Stimulated activated CD4-positive, alpha-beta T cell treated with anti-CD3 and anti-CD28 coated beads, TNF-alpha, amount 100 ng/mL, for 48 hours (primary cell): ENCODE data around the gene PDLIM3.
"Not testable (repeated sequence)": the region's sequence is repeated elsewhere in the genome, so short reads cannot be mapped to it uniquely, and the experiment has no call there.

Experiments used
- DNase-seq, 3 donors: peaks; one replicate each; pipeline ENCODE4 v3.0.0-alpha.2; 2020; ENCODE audit warnings: low read depth in 3 of 3

Gene PDLIM3

DNA sequence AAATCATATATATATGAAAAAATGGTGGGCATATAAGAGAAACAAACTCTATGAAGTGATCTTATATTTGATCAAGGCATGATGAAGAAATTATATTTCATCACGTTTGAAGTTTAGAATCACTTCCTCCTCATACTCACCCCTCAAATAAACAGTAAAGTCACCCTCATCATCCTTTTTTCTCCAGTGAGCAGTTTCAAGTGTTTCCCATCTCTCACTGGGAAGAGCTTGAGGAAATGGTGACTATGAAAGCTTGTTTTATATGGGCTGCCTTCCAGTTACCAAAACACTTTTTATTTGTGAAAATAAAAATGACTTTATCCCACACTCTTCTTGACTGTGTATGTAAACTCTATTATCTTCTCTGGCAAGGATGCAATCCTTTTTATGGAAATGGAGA is 16.8 kb downstream of the PDLIM3 start:
- no peak for DNase-seq

DNA sequence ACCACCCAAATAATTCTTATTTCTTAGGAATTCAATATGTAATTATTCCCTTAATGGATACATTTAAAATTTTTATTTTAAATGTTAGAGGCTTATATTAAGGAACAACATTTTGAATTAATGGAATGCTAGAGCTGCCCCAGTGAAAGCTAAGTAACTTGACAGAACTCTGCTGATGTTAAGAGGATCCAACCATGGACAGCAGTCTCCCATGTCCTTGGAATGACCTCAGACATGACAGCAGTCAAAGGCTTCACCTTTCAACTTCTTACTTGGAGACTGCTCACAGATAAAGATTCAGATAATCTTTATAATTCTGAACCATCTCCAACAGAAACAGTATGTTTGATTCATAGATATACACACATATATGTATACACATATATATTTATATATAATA is 17.2 kb downstream of the PDLIM3 start:
- no peak for DNase-seq

DNA sequence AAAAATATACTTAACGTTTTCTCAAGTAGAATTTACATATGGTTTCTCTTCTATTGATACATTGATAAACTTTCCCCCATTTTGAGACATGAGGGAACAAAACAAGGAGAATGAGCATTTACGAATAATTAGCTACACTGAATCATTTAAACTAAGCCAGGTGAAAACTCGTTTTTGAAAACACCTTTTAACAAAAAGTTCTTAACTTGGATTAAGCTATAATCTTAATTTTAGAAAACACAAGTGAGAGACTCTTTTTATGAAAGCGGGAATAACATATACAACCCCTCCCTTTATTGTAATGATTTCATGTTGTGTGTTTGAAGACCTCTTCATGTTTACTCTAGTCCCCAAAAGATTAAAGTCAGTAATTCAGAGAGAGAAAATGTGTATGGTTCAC is 20.1 kb downstream of the PDLIM3 start:
- DNase-seq = no peak

DNA sequence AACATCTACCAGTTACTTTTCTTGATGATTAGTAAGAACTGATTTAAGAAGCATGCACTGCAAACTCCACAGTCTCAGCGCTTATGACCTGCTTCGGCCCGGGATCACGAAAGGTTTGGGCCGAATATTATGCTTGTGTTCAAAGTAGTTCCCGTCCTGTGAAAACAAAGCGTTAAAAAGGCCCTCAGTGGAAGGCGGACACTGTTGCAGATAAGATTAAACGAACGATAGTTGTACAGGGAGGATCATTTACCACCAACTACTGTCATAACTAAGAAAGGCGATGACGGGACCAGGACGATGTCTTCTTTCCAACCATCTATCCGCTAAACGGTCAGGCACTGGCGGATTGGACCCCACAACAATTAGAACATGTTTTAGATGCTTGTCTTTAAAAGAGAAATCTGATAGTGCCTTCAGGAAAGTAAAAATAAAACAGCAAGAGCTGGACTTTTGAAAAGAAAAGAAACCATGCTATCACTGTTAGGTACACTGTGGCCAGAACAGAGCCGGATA is 21.1 kb downstream of the PDLIM3 start:
- no peak for DNase-seq

DNA sequence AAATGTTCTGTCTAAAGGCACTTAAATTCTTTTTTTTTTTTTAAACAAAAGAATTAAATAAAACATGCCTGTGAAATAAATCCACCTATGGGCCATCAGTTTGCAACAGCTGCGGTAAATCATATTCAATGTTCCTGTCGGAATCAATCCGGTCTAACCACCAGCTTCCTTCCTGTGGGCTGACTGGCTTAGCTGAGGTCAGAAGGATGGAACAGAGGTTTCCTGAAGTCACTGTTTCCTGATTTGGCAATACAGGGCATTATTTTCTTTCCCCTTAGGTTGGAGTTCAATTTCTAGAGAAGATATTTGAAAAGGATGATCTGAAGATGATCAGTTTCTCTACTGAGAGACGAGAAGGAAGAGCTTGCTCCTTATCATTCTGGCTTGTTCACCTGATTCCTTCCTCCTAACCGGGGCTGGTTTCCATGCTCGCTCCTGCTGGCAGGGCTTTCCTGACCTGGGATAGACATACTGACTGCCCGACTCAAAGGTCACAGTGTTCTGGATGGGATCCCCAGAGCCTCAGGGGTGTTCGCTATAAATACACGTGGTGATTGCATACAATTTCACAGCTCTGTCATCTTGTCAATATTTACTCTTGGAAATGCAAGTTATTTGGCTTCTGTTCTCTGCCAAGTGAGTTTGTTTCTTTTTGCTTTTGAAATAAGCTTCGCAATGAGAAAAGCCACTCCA is 21.7 kb downstream of the PDLIM3 start:
- DNase-seq = no peak

DNA sequence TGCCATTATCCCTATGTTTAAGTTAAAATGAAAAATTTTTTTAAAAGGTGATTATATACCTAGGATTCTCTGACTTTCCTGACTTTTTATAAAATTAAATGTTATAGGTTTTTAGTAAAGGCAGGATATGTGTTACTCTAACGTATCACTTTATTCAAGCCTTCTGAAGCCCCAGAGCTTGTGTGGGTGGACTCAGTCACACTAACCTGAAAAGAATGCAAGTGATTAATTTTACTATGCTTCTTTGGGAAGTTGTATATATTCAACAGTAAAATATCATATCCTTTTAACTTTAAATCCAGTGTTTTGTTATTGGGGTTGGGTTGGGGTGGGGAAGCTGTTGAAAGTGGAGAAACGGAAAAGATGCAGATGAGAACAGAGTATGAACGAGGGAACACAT is 22.8 kb downstream of the PDLIM3 start:
- DNase-seq = no peak

DNA sequence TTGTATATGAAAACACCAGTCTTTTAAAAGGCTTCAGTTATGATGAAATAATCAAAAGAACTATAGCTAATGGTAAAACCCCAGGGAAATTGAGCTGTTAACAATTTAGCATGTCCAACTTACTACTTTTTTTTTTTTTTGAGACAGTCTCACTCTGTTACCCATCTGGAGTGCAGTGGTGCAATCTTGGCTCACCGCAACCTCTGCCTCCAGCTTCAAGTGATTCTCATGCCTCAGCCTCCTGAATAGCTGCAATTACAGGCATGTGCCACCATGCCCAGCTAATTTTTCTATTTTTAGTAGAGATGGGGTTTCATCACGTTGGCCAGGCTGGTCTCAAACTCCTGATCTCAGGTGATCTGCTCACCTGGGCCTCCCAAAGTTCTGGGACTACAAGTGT is 24.1 kb downstream of the PDLIM3 start:
- not testable (repeated sequence) for DNase-seq

DNA sequence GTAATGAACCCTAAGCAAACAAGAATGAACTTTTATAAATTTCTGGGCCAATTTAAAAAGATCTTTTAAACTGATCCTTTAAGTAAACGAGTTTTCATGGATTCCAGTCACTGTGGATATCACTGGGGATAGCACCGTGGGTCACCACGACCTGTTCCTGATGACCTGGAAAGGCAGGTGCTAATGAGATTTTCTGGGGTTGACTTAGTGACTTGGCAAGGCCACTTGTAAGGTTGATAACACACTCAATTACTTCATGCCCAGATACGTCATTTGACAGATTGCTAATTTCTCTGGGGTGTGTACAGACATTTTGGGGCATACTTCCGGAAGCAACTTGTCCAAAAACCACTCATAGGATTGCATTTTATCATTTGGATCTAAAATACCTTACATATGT is 24.5 kb downstream of the PDLIM3 start:
- no peak for DNase-seq

DNA sequence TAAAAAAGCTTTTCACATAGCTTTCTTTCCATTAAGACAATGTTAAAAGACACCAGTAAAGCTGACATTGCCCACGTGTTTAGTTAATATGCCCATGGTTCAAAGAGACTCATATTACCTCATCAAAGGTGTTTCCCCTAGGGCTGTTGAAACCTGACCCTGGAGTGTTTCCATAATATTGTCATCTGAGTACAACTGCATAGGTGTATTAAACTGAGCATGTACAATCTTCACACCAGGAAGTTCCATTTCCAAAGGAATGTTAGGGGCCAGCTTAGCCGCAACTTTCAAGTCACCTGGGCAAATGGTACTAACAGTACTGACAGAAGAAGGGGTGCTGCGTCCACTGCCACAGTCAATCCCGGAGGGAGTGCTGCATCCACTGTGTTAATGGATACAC is 27.1 kb downstream of the PDLIM3 start:
- no peak for DNase-seq

DNA sequence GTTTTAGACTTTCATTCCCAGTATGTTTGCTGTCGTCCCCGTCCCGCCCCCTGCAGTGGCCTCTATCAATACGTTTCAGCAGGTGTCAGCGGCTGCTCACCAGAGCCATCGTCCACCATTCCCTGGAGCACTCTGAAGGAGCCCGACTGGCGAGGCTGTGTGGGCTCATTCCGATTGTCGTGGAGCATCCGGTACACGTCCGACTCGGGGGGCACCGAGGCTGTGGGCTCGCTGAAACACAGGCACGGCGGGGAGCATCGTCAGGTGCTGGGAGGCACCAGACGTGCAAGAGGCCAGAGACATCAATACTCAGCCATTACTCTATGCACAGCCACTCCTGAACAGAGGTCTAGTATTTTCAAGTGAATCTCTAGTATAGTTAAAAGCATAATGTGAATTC is 28.9 kb downstream of the PDLIM3 start:
- no peak for DNase-seq

DNA sequence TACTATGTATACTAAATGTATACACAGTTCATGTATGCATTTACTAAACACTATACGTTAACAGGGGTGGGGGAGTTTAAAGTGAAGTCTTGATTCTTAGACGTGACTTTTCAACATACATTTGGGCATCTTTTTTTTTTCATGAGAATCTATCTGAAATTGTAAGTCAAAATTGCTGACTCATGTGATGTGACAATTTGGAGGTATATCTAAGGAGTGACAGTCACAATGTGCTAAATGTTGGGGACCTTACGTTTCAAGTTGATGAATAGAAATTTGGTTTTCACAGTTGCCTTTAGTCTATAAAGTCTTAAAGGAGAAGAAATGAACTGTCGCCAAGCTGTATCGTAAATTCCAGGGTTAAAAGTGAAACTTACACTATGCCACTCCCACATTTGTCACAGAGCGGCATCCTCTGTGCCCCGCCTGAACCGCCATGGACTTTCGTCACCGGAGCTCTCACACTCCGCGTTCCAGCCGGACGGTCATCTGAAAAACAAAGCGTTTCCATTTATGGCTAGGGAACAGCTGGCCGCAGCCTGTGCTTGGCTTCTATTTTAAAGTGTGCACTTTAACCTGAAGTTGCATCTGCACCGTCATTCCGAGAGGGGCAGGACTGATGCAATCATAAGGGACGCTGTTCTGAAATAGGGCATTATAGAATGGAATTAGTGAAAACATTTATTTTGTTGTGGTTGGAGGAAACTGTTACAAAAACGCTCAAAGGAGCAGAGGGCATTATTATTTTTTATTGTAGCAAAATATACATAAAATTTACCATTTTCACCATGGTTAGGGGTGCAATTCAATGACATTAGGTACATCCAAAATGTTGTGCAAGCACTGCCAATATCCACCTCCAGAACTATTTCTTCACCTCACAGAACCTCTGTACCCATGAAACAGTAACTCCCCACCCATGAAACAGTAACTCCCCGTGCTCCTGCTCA is 30.9 kb downstream of the PDLIM3 start:
- no peak for DNase-seq

DNA sequence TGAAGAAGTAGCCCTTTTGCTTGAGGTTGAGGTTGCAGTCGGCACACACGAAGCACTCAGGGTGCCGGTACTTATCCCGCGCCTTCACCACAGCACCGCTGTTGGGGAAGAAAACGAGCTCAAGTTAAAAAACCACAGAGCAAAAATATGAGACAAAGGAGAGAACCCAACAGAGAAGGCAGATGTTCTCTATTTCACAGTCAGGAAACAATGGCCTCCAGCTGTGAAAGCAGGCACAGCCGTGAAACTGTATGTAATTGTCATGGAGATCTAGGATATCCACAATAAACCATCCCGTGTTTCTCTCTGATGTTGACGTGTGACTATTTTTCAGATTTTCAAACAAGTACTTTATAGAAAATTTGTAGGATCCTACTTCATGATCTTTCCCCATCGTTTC is 32.9 kb downstream of the PDLIM3 start:
- DNase-seq = no peak

DNA sequence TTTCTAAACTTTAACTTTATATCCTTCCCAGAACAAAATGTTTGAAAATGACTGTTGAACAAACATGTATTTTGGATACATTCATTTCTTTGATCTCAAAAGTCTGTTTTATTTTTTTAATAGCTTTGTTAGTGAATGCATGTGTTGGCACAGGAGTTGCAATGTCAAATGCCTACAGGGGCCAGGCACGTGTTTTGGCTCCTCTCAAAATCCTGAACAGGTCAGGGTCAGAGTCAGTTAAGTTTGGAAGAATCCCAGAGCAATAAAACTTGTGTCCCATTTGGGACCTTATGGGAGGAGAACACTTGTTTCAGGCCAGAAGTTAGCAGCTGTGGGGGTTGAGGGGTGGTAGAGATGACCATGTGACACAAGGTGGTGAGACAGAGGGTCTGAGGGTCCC is 34.7 kb downstream of the PDLIM3 start:
- no peak for DNase-seq

DNA sequence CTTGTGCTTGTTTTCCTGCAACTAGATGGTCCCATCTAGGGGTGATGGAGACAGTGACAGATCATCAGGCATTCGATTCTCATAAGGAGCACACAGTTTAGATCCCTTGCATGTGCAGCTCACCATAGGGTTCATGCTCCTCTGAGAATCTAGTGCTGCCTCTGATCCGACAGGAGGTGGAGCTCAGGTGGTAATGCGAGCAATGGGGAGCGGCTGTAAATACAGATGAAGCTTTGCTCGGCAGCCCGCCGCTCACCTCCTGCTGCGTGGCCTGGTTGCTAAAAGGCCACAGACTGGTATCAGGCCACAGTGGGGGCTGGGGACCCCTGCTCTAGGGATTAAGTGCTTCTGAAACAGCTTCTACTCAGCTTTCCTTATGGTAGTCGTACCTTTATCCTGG is 35.3 kb downstream of the PDLIM3 start:
- DNase-seq = no peak

DNA sequence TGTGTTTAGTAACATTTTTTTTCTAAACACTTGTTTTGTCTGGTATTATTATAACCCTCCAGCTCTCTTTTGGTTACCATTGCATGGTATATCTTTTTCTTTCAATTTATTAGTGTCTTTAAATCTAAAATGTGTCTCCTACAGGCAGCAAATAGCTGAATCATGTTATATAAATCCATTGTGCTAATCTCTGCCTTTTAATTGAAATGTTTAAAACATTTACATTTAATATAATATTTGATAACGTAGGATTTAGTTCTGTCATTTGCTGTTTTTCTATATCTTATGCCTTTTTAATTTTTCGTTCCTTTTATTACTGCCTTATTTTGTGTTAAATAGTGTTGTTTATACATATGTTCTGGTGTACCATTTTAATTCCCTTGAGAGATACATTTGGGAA is 46.7 kb downstream of the PDLIM3 start:
- DNase-seq = no peak

DNA sequence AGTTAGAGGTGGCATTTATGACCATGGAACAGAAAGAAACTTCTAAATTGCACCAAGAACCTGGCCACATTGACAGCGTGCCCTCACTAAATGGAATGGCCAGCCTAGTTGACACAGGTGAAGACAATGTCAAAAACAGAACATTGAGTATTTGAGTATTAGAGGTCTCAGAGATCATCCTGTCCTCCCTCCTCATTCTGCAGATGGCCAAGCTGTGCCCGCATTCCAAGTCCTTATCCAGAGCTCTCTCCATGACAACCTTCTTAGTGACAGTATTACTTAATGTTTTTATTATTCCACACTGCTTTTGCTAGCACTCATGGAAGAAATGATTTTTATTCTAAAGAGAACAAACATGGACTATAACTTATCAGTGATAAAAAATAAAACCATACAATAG is 53.9 kb downstream of the PDLIM3 start:
- no peak for DNase-seq

DNA sequence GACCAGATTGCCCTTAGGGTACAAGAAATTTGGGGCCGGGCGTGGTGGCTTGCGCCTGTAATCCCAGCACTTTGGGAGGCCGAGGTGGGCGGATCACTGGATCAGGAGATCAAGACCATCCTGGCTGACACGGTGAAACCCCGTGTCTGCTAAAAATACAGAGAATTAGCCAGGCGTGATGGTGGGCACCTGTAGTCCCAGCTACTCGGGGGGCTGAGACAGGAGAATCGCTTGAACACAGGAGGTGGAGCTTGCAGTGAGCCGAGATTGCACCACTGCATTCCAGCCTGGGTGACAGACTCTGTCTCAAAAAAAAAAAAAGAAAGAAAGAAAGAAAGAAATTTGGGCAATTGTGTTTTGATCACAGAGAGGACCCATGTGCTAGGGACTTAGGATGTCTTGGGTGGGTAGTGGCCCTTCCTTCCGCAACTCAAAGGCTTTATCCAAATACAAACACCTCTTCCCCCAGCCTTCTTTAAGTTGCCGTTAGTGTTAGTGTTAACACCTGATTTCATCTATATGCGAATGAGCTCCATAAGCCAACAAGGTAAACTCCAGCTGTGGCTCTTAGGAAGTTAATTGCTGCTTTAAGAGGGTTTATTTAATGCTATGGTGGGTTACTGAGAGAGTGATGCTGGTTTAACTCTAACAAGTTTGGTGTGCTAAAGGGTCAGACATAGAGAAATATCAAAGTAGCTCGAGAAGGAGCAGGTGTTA is 55.1 kb downstream of the PDLIM3 start:
- DNase-seq = no peak

DNA sequence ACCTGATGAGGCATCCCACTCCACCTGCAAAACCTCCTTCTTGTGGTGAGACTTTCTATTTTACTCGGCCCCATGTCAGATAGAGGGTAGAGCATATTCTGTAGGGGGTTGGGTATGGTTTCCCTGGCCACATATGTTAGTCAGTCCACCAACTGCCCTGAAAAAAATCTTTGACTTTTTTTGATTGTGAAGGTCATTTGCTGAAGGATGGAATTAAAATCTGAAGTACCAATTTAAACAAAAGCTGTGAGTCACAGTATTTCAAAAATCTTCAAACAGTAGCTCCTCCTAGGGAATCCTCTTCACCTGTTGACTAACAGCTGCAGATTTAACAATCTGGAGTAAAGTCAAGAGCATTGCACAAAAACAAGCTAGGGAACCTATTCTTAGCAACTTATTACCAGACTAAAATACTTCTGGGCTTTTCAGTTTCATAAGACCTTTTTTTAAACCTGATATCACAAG is 55.8 kb downstream of the PDLIM3 start:
- DNase-seq = no peak

DNA sequence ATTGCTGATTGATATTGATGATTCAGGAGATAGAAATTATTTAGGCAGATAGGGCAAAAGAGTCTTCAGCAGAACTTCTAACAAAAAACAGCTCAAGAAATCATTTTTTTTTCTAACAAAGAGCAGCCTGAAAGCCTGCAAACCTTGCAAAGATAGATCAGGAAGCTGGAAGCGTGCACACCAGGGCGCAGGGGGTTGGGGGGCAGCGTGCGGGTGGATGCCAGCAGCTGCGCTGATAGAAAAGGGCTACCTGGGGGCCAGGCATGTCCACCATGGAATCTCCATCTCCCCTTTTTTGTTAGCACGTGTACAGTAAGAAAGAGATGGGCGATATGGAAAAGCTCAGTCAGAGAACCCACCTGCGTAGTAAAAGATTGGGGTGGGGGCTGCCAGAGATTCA is 62.1 kb downstream of the PDLIM3 start:
- DNase-seq = no peak

DNA sequence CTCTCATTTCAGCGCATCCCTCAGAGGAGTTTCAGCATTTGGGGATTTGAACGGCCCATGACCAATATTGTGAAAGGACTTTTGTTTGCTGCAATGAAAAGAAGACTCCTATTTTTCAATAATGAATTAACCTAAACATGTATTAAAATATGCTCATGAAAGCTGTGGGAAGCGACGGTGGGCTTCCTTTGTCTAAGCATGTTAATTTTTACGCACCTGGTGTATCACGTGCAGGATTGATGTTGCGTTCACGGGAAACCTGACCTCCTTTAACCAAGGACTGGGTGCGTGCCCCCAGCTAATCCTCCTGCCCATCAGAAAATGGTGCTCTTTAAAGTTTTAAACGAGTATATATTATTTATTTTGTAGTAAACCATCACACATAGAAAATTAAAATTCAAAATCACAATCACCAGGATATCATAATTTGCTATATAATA is 63.2 kb downstream of the PDLIM3 start:
- DNase-seq = no peak

DNA sequence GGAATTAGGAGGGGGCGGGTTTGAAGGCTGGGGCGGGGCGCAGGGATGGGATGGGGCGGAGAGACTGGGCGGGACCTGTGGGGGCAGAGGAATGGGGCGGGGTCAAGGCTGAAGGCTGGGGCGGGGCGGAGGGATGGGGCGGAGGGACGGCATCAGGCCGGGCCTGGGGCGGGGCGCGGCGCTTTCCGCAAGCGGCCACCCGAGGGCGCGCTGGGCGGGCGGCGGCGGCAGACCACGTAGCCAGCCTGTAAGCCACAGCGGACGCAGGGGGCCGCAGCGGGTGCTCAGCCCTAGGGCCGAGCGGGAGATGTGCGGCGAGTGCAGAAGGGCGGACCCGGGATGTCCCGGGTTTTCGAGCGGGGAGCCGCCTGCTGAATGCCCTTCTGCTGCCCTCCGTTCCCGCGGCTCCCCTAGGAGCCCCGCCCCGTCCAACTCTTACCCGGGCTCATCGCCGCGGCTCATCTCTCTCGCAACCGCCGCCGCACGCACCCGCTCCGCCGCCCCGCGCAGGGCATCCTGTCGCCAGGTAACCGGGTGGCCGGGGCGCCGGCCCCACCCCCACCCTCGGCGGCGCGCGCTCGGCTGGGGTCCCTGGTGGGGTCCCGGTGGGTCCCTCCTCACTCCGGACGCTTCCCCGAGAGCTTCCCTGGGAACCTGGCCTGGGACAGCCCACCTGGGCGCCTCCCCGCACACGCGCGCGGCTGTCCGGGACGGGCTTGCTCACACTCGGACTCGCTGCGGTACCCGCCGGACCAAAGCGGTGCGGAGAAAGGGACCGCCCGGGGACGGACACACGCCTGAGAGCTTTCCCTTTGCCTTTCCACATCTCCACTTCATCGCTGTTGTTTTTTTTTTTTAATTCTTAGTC is 63.8 kb downstream of the PDLIM3 start, which contains the start of gene CCDC110:
Gene CCDC110 (minus strand): TSS at position 499 of the 868 bp plus-strand sequence. CDS start 50 bp downstream, at position 449.
- peak; percentile 84 to 99 (median 92) for DNase-seq
